Vagina (tissue), 2 donors: ENCODE results near the gene CAPN14.

ENCODE experiments used
- CTCF ChIP-seq, 3 experiments: fragments of 450-650 bp in 2 of 3; fragments of 200-600 bp in 1 of 3; sonication (generic) in 1 of 3; IDR thresholded peaks; one replicate each; pipeline ENCODE4 v1.5.1; 2017 to 2019; ENCODE audit warnings: antibody characterized with exemption in 3 of 3, mild to moderate bottlenecking in 2 of 3, moderate library complexity in 2 of 3
- POLR2AphosphoS5 ChIP-seq, 2 donors: sonication (generic); formaldehyde crosslinking; IDR thresholded peaks; one replicate each; pipeline ENCODE4 v1.9.0; 2017; ENCODE audit warnings: antibody characterized with exemption in 2 of 2, mild to moderate bottlenecking in 2 of 2, low read depth in 1 of 2; ENCODE audit not compliant: insufficient read depth in 1 of 2

- TF ChIP-seq CTCF (IDR thresholded peaks at IDR 0.05) (no peak), POLR2AphosphoS5 (IDR thresholded peaks at IDR 0.05; ENCODE audit: insufficient read depth in 1 of 2, low read depth in 1 of 2) (no peak)
Observed at GRCh38 chr2:31176742-31177141, 40.6 kb downstream of the CAPN14 start.
